DMS79 treated with DMSO at 0.1 percent for 48 hours (cell line): ENCODE measurements around the gene MEF2A.
"Not testable (repeated sequence)": the region's sequence is repeated elsewhere in the genome, so short reads cannot be mapped to it uniquely, and the experiment has no call there.

ENCODE experiments used
- DNase-seq: peaks from one replicate; lab custom pipeline; 2025; lab: John Stamatoyannopoulos, UW

MEF2A gene

DNA sequence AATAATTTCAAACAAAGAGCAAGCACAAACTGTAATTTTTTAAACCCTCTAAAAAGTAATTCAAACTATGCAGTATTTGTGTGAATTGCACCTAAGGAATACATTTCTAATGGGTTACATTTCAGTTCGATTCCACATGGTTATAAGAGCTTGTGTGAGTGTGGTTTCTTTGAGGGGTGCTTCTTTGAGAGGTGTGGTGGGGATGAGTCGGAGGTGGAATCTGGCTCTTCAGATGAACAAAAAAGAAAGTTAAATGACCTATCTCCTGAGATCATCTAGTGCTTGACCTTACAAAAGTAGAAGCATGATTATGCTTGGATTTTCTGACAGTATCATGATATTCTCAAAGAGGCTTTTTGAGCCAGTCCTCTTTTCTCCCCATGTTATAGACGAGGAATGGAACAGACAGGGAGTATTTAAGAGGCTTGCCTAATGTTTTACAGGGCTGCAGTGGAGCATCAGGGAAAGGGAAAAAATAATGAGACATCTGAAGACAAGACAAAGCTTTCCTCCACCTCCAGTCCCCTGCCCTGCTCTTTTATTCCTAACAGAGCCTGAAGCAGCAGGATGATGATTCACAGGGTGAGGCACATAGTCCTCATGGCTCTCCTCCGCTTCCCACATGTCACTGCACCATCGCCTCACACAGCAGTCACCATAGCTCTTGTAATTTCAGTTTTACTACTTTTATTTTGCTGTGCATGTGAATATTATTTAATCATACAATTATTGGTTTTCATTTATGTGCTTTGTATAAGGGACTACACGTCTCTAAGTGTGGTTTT, 85.4 kb downstream of the MEF2A start:
- no peak for DNase-seq

DNA sequence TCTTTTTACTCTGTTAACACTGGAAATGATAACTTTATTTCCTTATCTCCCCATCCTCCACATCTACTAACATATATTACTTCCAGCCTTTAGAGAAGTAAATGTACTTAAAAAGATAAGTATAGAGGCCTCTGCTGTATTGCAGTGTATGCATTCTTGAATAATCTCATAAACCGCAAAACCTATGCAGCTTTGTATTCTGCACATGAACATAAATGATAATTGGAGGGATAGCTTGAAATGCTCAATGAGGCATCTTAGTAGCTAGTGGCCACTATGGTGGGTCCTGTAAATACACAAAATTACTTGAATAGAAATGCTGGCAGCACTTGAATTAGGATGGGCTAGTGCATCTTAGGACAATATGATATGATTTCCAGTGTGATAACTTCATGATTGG, 90.4 kb downstream of the MEF2A start:
- DNase-seq: no peak

DNA sequence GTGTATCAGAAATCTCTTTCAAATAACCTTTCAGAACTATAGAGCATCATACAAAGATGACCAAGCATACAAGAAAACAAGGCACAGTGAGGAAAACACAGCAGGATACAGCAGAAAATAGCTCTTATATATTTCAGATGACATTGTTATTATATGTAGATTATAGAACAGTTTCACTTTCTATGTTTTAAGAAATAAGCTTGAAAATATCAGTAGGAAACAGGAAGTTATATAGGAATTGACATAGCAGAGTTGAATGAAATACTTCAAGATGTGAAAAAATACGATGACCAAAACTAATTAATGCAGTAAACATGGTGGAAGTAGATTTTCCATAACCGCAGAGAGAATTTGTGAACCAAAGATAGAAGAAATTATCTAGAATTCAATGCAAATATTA, 92.2 kb downstream of the MEF2A start:
- no peak for DNase-seq

DNA sequence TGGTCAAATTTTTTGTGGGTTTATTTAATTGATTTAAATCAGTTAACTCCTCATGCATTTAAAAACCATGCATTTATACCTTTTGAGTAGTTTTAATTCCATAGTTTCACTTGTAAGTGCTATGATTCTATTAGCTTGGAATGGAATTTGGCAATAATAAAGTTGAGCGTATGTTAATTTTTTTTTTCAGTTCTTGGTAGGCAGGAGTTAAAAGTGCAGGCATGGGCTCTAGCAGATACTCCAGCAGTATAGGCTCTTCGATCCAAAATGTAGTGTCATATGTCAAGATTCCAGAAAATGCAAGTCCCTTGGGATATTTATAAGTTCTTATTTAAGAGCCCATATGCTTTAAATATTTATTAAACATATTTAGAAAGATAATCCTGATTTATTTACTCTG, 97.1 kb downstream of the MEF2A start:
- no peak for DNase-seq

DNA sequence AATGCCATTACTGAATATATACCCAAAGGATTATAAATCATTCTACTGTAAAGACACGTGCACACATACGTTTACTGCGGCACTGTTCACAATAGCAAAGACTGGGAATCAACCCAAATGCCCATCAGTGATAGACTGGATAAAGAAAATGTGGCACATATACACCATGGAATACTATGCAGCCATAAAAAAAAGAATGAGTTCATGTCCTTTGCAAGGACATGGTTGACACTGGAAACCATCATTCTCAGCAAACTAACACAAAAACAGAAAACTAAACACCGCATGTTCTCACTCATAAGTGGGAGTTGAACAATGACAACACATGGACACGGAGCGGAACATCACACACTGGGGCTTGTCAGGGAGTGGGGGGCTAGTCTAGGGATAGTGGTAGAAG, 100.3 kb downstream of the MEF2A start:
- not testable (repeated sequence) for DNase-seq

DNA sequence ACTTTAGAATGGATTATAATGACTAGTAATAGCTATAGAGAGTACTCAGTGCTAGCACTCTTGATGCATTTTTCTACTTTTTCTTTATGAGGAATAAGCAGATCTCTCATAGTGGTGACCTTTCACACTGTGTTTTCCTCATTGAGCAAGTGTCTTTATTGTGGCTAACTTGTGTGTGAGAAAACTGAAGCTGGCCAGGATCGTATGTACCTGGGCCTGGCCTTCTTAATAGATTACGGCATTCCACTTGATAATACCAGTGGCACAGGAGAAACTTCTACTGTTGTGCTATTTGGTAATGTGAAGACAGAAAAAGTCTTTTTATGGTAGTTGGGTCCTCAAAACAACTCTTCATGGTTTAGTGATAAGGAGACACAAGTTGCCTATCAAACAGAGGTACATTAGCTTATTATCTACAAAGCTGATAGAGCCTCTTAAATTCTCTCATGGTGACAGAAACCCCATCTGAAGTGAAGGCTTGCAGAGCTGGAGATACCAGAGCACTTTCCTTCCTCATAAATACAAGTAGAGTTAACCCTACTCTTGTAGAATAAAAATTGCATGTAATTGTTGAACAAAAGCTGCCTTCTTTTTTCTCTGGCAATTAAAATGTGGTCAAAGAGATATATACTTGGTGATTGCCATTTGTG, 102.9 kb downstream of the MEF2A start:
- no peak for DNase-seq

DNA sequence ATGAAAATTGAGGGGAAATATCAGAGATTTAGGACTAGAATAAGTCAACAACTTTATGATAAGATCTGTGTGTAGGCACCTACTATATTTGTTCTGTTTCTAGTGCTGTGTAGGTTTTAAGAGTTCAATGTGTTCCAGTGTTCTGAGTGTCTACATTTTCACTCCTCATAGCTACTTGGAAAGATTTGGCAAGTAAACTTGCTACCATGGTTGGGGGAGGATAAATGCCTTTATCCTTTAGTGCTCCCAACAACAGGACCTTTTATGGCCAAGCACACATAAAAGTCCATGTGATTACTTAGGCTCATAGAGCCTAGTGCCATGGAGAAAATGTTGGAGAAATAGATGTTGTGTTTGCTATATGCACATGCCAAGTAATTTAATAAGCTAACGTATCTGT, 103.5 kb downstream of the MEF2A start:
- DNase-seq: no peak

DNA sequence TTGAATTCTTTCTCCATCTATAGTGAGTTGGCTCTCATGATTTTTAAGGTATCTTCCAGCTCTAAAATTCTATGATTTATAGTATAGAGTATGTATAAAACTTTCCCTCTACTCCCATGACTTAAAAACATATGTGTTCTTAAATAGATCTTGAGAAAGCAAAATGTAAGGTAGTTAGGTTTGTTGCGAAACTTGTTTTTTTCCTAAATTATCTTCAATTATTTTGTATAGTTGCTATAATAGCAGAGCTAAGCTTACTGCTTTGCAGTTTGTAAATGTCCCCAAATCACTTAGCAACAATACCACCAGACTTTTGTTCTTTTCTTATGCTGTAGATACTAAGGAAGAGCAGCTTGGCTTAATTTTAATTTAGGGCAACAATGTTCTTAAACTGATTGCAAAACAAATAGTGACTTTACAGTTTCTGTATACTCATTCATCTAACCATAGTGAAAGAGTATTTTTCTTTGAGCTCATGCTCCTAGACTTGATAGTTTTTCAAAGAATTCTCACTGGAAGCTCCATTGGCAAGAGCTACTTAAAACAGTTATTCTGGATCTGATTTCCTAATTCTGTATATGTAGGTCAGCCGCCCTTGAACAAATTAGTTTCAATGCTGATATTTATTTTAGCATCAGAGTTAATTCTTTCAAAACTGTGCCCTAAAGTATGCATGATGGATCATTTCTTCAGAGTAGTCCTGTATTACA, 106.3 kb downstream of the MEF2A start:
- no peak for DNase-seq

DNA sequence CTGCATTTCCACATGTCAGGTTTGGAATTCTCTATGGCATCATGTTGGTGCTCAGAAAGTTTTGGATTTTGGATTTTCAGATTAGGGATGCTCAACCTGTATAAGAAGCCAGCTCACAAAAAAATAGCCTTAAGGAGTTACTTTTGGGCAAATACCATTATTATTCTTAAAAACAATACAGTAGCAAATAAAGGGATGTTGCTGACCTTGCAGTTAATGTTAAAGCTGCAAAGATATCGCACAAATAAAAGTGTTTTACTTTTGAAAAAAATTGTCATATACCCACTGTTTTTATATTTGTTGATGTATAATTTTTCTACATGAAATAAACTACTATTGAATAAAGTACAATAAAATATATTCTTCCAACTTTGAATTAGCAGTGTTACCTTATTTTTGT, 107.3 kb downstream of the MEF2A start:
- DNase-seq: no peak

DNA sequence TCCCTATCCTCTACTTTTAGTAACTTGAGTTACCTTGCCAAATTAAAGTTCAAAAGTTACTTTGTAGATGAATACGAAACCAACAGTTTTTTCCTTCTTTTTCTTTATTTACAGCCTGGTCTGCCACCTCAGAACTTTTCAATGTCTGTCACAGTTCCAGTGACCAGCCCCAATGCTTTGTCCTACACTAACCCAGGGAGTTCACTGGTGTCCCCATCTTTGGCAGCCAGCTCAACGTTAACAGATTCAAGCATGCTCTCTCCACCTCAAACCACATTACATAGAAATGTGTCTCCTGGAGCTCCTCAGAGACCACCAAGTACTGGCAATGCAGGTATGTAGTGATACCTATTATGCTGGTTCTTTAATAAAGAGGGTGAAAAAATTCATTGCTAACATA, 108.5 kb downstream of the MEF2A start:
- no peak for DNase-seq

DNA sequence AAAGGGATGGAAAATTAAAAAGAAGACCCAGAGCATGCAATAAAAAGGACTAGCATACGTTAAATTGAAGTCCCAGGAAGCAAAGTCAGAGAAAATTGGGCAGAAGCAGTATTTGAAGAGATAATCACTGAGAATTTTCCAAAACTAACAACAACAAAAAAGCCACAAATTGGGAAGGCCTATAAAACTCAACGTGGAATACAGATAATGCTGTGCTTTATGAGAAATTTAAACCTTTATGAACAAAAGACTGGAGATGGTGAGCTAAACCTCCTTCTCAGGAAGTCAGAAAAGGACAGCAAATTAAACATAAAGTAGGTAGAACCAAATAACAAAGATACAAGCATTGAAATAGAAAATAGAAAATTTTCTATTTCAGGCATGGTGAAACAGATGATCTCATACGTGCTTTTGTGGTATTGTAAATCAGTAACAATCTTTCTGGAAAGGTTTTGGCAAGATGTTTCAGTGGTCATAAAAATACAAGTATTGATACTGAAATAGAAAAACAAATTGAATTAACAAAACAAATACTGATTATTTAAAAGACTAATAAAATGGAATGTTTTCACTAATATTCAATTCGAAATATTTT, 111.9 kb downstream of the MEF2A start:
- DNase-seq: no peak

DNA sequence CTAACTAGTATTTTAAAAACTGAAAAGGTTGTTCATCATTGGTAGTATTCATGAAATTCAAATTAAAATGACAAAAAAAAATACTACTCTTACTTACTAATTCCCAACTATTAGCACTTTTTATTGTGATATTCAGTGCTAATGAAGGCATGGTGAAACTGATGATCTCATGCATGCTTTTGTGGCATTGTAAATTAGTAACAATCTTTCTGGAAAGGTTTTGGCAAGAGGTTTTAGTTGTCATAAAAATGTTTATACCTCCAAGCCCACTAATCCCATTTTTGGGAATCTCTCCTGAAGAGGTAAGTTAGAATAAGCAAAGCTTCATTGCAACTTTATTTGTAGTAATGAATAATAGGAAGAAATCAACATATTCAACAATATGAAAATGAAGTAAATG, 114.5 kb downstream of the MEF2A start:
- no peak for DNase-seq

DNA sequence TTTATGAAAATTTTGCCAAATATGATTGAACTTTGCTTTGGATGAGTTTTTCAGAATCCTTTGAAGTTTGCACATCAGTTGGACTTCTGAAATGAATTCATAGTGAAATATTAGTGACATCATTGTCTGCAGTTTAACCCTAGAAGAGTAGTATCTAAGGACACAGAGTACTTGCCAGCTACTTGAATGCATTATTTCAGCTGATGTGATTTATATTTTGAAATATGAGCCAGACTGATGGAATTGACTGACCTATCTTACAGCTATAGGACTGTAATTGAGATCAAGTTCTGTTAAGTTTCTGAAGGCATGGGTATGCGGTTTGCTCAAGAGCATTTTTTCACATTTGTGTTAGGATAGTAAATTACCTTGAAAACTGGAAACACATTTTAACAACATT, 116.2 kb downstream of the MEF2A start:
- no peak for DNase-seq

DNA sequence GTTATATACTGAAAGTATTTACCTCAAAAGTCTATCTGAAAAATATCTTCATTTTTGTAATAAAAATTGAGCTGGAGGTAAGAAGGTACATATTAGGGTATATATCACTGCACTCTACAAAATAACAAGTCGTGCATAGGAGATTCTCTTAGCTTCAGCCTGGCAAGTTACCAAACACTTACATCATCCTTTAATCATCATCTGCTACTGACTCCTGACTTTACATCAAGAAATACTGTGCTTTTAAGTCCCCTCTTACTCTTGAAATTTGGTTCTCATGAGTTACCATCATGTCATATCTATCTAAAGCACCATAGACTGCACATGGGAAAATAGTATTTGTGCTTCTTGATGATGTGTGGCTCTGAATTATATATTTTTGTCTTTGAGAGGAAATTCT, 116.7 kb downstream of the MEF2A start:
- no peak for DNase-seq

DNA sequence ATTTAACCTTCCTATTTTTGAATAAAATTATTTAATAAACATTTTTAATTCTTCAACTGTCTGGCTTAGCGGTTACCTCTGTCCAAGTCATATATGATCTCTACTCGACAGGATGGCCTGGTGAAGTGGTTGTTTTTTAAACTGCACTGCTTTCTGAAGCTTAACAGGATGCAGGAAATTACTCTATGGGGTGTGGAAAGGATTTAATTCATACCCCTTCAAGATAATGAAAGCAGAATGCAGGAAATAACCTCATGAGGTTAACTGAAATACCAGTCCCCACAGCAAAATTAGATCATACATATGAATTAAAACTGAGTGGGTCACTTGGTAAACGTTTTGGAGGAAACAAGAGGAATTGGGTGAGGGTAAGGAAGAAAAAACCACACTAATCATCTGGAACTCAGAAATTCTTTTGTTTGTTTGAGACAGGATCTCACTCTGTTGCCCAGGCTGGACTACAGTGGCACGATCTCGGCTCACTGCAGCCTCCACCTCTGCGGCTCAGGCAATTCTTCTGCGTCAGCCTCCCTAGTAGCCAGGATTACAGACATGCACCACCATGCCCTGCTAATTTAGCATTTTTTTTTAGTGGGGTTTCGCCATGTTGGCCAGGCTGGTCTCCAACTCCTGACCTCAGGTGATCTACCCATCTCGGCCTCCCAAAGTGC, 117.4 kb downstream of the MEF2A start:
- DNase-seq: no peak

DNA sequence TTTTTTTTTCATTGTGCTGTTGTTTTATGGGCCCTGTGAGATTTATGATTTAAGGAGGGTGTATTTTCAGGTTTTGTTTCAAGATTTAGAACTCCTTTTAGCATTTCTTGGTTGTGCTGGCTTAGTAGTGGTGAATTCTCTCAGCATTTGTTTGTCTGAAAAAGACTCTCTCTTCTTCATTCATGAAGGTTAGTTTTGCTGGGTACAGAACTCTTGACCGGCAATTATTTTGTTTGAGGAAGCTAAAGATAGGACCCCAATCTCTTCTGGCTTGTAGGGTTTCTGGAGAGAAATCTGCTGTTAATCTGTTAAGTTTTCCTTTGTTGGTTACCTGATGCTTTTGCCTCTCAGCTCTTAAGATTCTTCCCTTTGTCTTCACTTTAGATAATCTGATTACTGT, 120.5 kb downstream of the MEF2A start:
- no peak for DNase-seq

DNA sequence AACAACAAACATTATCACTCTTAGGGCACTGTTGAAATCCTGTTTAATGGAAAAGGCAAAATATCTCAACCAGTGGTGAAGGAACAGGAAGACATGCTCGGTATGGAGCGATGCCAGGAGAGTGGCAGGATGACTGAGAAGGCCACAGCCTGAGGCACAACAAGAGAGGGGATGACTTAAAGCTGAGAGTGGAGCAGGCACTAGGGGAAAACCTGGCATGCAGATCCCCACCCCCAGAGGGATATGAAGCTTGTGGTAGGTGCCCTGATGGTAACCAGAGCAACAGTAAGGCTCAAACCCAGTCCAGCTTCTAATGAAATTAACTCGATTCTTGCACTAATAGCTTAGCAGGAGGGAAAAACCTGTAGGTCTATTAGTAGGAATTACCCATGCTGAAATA, 127.0 kb downstream of the MEF2A start:
- DNase-seq: no peak

DNA sequence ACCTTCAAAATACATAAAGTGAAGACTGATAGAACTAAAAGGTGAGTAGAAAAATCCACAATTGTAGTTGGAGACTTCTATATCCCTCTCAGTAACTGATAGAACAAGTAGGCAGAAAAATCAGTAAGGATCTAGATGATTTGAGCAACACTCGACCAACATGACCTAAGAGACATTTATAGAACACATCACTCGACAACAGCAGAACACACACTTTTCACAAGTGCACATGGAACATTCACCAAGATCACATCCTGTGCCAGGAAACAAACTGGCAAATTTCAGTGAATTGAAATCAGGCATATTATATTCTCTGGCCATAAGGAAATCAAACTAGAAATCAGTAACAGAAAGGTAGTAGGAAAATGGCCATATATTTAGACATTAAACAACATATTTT, 130.3 kb downstream of the MEF2A start:
- DNase-seq: no peak

DNA sequence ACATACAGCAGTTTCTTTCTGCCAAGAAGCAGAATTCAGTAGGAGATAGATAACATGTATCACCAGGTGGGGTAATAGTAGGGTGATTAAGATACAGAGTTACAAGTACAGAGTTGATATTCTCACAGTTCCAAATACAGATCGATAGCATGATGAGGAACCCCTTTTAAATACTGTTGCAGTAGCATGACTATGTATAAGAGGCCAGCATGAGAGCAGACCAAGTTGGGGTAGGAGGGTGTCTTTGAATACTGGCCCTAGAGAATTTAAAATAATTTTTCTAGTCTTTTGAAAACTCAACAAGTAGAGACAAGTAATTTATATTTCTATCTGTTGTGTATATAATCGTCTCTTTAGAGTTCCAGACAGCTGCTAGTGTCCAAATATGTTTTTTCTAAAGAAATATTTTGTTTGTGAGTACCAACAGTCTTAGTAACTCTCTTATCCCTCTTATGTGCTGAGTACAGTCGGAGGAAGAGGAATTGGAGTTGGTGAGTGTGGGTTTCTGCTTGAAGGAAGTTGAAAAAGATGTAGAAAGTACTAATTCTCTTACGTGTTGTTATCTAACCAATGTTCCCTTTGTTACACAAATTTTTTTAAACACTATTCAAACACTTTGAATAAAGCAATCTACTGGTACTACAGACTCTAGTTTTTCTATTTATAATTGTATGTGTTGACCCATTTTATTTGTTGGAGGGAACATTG, 137.3 kb downstream of the MEF2A start:
- DNase-seq: no peak

DNA sequence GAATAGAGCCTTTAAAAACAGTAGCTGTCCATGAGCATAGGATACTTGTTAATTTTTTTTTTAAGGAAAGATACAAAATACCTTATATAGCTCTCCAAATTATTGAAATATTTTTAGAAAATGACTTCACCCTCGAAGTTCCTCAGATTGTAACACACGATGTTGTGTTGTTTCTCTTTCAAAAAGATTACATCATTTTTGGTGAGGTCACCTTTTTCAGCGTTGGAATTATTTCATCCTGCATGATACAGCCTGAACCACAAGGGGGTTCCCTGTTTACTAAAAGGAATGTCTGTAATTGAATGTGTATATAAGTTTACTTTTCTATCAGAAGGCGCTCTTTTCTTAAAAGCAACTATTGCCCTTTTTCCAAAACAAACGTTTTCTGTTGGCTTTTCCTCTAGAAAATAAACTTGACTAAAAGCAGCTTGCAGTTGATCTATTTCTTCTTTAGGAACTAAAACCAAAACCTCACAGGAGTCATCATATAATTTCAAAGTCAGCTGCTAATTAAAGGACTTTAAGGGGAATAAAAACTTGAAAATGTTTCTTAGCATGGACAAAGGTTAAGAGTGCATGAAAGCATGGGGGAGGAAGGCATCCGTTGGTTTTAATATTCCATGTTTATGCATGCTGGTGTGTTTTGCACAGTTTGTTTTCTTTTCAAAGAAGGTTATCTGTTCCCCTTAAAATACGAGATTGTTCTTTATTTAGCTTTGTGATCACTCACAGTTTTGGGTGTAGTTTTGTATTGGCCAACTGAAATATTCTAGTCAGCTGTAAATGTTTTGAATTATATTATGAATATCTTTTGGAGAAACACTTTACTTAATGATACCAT, 138.0 kb downstream of the MEF2A start:
- DNase-seq: no peak

DNA sequence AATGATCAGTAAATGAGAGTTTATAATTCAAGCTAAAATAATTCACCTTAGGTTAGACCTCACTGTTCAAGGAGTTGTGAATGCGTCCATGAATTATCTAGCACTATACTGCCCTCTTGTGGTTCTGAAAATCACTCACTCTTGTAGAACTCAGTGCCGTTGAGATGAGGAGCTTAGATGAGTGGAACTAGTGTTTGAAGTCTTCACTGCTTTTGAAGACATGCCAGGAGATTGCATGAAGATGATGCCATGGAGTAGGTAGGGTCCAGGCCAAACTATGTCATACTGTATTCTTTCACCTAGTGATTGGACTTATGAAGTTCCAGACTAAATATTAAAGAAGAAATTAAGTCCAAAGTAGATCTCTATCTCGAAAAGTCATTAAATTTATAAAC, 138.7 kb downstream of the MEF2A start:
- peak; percentile 52 for DNase-seq
